GM12874 (cell line): ENCODE measurements around the gene TANGO2.

Experiments used
- CTCF ChIP-seq: IDR thresholded peaks from 2 replicates; pipeline ENCODE4 v1.5.1; 2011; ENCODE audit warnings: low read depth, mild to moderate bottlenecking, control low read depth, low read length, moderate library complexity; ENCODE audit not compliant: insufficient read depth

The TANGO2 gene

GRCh38 chr22:20115691-20116375 lies 94.9 kb downstream of the TANGO2 start, which contains the start of gene RANBP1:
TSS of gene RANBP1 (plus strand) at chr22:20116104. CDS start at chr22:20116185, 81 bp downstream.
- TF ChIP-seq CTCF: no peak

- TF ChIP-seq CTCF: no peak
Observed at GRCh38 chr22:20116376-20116950, 95.6 kb downstream of the TANGO2 start.
